Common myeloid progenitor, CD34-positive (primary cell): ENCODE data around the gene FLT1.

Experiments used
- CTCF ChIA-PET: fragments of 350-600 bp; sonication (Branson Sonifier 250); formaldehyde crosslinking; loops from one replicate; lab custom pipeline; 2021; ENCODE audit warnings: antibody characterized with exemption; lab: Charles Lee
- POLR2A ChIA-PET: fragments of 350-600 bp; sonication (Branson Sonifier 250); formaldehyde crosslinking; loops from one replicate; lab custom pipeline; 2021; ENCODE audit warnings: antibody characterized with exemption; lab: Charles Lee
- DNase-seq, 3 donors: peaks; one replicate each; pipeline versions ENCODE4 v3.0.0 to v3.0.0-alpha.2; 2013
- H3K27ac ChIP-seq, 2 experiments: 1 replicate in 1 of 2; 2 replicates in 1 of 2; pipeline ENCODE4 v1.7.0; 2013; ENCODE audit warnings: inconsistent platforms in 2 of 2, low read length in 2 of 2, mild to moderate bottlenecking in 2 of 2, low read depth in 1 of 2, moderate library complexity in 1 of 2; ENCODE audit not compliant: severe bottlenecking in 2 of 2, insufficient read depth in 1 of 2, poor library complexity in 1 of 2
- H3K27me3 ChIP-seq, 5 experiments: replicated peaks in 2 of 5; 1 replicate in 3 of 5; 2 replicates in 2 of 5; pipeline versions ENCODE4 v1.6.1 to v1.7.0; 2013; ENCODE audit warnings: low read length in 4 of 5, mild to moderate bottlenecking in 2 of 5, moderate library complexity in 2 of 5, inconsistent platforms in 1 of 5; ENCODE audit not compliant: insufficient read depth in 5 of 5, control insufficient read depth in 4 of 5
- H3K36me3 ChIP-seq, 4 experiments: 1 replicate in 2 of 4; 2 replicates in 2 of 4; pipeline versions ENCODE4 v1.6.1 to v1.7.0; 2013; ENCODE audit warnings: low read length in 3 of 4, control low read depth in 1 of 4, mild to moderate bottlenecking in 1 of 4; ENCODE audit not compliant: control insufficient read depth in 4 of 4, insufficient read depth in 4 of 4
- H3K4me1 ChIP-seq, 4 experiments: 1 replicate in 3 of 4; 2 replicates in 1 of 4; pipeline versions ENCODE4 v1.6.1 to v1.7.1; 2013; ENCODE audit warnings: low read length in 3 of 4, mild to moderate bottlenecking in 3 of 4, control low read depth in 1 of 4, inconsistent platforms in 1 of 4, moderate library complexity in 1 of 4; ENCODE audit not compliant: control insufficient read depth in 4 of 4, insufficient read depth in 4 of 4; ENCODE audit errors: control extremely low read depth in 1 of 4
- H3K4me3 ChIP-seq, 7 experiments: 1 replicate in 4 of 7; 2 replicates in 3 of 7; pipeline versions ENCODE4 v1.5.1 to v1.7.0; 2013; ENCODE audit warnings: mild to moderate bottlenecking in 7 of 7, low read length in 6 of 7, moderate library complexity in 6 of 7, inconsistent platforms in 2 of 7, low read depth in 2 of 7, control low read depth in 1 of 7; ENCODE audit not compliant: insufficient read depth in 4 of 7, control insufficient read depth in 1 of 7; ENCODE audit errors: extremely low read depth in 1 of 7
- H3K9me3 ChIP-seq, 5 experiments: 1 replicate in 4 of 5; 2 replicates in 1 of 5; pipeline versions ENCODE4 v1.6.1 to v1.7.1; 2013; ENCODE audit warnings: low read length in 4 of 5, mild to moderate bottlenecking in 2 of 5, inconsistent platforms in 1 of 5, low read depth in 1 of 5, moderate library complexity in 1 of 5; ENCODE audit not compliant: control insufficient read depth in 4 of 5, insufficient read depth in 2 of 5; ENCODE audit errors: control extremely low read depth in 1 of 5
- WGBS: methylation state at CpG from one replicate; pipeline ENCODE4 v1.1.5; 2013; ENCODE audit not compliant: insufficient coverage; 5-methylcytosine and 5-hydroxymethylcytosine counted together

FLT1 gene

DNA sequence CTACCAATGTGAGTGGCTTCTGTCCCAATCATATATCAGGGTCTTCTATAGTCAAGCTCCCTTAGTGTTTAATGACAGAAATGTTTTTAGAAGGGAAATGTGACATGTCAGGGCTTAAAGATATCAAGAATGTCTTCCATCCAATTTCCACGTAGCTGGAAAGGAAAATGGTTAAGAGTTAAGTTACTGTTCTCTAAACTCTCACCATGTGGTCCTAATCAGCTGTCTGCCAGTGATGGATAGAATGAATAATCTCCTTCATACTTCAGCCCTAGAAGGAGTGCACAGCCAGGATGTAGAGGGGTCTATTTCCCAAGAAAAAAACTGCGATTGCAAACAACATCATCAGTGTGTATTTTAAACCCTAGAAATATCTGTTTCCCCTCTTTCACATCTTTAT lies 36.3 kb downstream of the FLT1 start:
- Histone ChIP-seq H3K27ac (no peak overlapping the region), H3K9me3 (no peaks in the 10 kb centered on the region), H3K4me1 (no peaks in the 10 kb centered on the region), H3K27me3 (no peaks in the 10 kb centered on the region), H3K4me3 (no peak overlapping the region), H3K36me3 (peaks cover 0 to 5% (median 0%) of the 10 kb centered on the region in 4 experiments)
- CTCF ChIA-PET = interaction anchor here (0.9 kb wide), 1 partner anchor 10 kb away, joined by 3 read pairs; no protein-coding TSS in a partner anchor
- POLR2A ChIA-PET = no interaction called here
- WGBS = no CpG with 5 or more reads among the region's 2 CpGs
- DNase-seq = no peak

DNA sequence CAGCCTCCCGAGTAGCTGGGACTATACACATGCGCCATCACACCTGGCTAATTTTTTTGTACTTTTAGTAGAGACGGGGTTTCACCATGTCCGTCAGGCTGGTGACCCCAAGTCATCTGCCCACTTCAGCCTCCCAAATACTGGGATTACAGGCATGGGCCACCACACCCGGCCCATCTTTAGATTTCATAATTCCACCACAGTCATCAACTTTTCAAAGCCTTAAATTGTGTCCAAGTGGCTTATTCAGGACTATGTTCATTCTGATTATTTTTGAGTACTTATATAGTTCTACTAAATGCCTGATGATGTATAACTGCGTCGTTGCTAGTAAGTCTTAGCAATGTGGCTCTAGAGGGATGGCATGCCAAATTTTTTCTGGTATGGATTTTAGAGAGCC lies 36.9 kb downstream of the FLT1 start:
- no peak overlapping the region for H3K27ac ChIP-seq
- no peaks in the 10 kb centered on the region for H3K27me3 ChIP-seq
- no peaks in the 10 kb centered on the region for H3K4me1 ChIP-seq
- no peak for DNase-seq
- ChIA-PET CTCF (interaction anchor here (0.9 to 1.2 kb wide), 2 partner anchors 9 to 10 kb away, joined by 3 to 5 read pairs; no protein-coding TSS in a partner anchor), POLR2A (no interaction called here)
- WGBS = 98% methylated on average over 7 of the region's 7 CpGs
- H3K4me3 ChIP-seq = no peak overlapping the region
- H3K9me3 ChIP-seq = no peaks in the 10 kb centered on the region
- peaks cover 0 to 8% (median 0%) of the 10 kb centered on the region in 4 experiments for H3K36me3 ChIP-seq

DNA sequence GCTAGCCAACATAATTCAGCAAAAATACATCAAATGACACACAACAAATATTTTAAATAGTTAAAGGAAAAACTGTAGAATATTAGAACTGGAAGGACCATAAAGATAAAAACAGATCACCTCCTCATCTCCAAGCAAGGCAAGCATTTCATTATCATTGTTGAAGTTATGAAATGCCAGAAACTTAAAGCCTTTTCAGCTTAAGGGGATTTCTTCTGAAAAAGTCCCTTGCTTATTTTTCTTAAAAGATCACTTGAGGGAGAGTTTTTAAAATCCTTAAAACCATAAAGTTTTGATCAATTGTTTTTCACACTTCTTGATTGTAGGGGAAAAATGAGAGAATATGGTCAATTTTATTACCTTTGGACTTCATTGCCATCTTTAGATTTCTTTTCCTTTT lies 37.4 kb downstream of the FLT1 start:
- ChIA-PET CTCF (interaction anchor here (1.2 kb wide), 1 partner anchor 10 kb away, joined by 5 read pairs; no protein-coding TSS in a partner anchor), POLR2A (no interaction called here)
- no peak overlapping the region for H3K4me3 ChIP-seq
- H3K36me3 ChIP-seq = peaks cover 0 to 8% (median 0%) of the 10 kb centered on the region in 4 experiments
- H3K4me1 ChIP-seq = no peaks in the 10 kb centered on the region
- no peaks in the 10 kb centered on the region for H3K27me3 ChIP-seq
- no peaks in the 10 kb centered on the region for H3K9me3 ChIP-seq
- no peak overlapping the region for H3K27ac ChIP-seq
- DNase-seq = no peak

DNA sequence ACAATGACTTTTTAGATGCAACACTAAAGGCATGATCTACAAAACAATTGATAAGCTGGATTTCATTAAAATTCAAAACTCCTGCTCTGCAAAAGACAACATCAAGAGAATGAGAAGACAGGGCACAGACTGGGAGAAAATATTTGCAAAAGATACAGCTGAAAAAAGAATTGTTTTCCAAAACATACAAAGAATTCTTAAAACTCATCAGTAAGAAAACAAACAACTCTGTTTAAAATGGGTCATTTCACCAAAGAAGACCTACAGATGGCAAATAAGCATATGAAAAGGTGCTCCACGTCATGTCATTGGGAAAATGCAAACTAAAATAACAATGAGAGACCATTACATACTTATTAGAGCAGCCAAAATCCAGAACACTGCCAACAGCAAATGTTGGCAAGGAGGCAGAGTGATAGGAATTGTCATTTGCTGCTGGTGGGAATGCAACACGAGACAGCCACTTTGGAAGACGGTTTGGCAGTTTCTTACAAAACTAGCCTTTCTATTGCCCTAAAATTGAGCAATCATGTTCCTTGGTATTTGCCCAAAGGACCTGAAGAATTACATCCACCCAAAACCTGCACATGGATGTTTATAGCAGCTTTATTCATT lies 39.2 kb downstream of the FLT1 start:
- 97% methylated on average over 2 of the region's 3 CpGs for WGBS
- H3K4me1 ChIP-seq = no peaks in the 10 kb centered on the region
- no peaks in the 10 kb centered on the region for H3K27me3 ChIP-seq
- peaks cover 0 to 8% (median 0%) of the 10 kb centered on the region in 4 experiments for H3K36me3 ChIP-seq
- ChIA-PET POLR2A (no interaction called here), CTCF (no interaction called here)
- H3K27ac ChIP-seq = no peak overlapping the region
- no peak for DNase-seq
- no peaks in the 10 kb centered on the region for H3K9me3 ChIP-seq
- H3K4me3 ChIP-seq = no peak overlapping the region

DNA sequence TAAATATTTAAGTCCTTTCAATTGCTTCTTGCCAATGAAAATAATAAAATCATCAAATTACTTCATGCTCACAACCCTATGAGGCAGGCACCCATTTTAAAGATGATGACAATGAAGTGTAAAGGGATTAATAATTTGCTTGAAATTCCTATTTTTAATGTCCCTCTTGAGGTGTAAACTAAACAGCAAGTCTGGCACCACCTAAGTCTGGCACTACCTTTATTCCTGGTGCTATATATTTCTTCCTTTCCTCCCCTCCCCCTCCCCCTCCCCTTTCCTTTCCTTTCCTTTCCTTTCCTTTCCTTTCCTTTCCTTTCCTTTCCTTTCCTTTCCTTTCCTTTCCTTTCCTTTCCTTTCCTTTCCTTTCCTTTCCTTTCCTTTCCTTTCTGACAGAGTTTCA lies 42.2 kb downstream of the FLT1 start:
- Histone ChIP-seq H3K27ac (no peak overlapping the region), H3K9me3 (peaks cover 0 to 5% (median 3%) of the 10 kb centered on the region in 5 experiments), H3K27me3 (no peaks in the 10 kb centered on the region), H3K36me3 (peaks cover 0 to 6% (median 0%) of the 10 kb centered on the region in 4 experiments), H3K4me3 (no peak overlapping the region), H3K4me1 (no peaks in the 10 kb centered on the region)
- ChIA-PET CTCF (no interaction called here), POLR2A (no interaction called here)
- DNase-seq = no peak

DNA sequence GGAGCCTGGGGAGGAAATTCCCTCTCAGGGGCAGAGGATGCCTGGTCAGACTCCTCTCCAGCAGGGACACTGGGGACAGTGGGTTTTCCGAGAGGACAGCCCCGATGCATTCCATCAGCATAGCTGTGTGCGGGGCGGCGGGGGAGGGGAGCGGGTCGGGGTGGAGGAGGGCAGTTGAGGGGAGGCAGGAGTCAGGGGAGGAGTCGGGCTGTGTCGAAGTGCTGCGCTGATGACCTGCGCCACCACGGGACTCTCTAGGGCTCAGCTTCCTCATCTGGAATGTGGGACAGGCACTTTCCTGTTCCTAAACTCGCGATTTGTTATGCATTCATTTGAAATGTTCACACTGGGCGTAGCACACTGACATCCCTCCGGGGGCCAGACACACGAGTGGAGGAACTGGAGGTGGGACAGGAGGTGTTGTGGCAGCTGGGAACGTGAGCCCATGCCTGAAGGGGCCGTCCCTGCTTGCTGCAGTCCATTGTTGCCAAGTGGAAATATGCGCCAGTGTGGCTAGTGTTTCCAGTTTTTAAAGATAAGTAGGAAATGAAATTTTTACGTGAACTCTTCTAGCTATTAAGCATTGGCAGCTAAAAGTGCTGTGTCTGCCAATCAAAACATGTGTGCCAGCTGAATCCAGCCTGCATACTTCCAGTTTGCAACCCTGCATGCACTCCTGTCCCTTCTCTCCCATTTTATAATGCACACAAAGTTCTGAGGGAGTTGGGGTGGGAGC lies 43.3 kb downstream of the FLT1 start:
- Histone ChIP-seq H3K4me1 (no peaks in the 10 kb centered on the region), H3K9me3 (peaks cover 0 to 7% (median 3%) of the 10 kb centered on the region in 5 experiments), H3K27ac (no peak overlapping the region), H3K36me3 (peaks cover 0 to 6% (median 0%) of the 10 kb centered on the region in 4 experiments), H3K27me3 (no peaks in the 10 kb centered on the region), H3K4me3 (no peak overlapping the region)
- ChIA-PET POLR2A (no interaction called here), CTCF (interaction anchor here (1.0 kb wide), 2 partner anchors 28 to 42 kb away, joined by 3 to 4 read pairs; no protein-coding TSS in a partner anchor)
- 92% methylated on average over 19 of the region's 21 CpGs for WGBS
- DNase-seq = no peak
